ENCODE results near the gene CTAGE6.
"Not testable (repeated sequence)": the region's sequence is repeated elsewhere in the genome, so short reads cannot be mapped to it uniquely, and the experiment has no call there.

- TF ChIP-seq CTCF (conservative IDR thresholded peaks at IDR 0.05 in 1 of 2, IDR thresholded peaks at IDR 0.05 in 1 of 2; ENCODE audit: low read depth in 1 of 2, low read length in 2 of 2); EZH2 (IDR thresholded peaks at IDR 0.05; ENCODE audit: low read length, missing control alignments): not testable (repeated sequence)
Observed at GRCh38 chr7:143712381-143712780, 45.1 kb downstream of the CTAGE6 start.

All from fibroblast of lung (primary cell).